Stimulated activated CD4-positive, alpha-beta T cell treated with anti-CD3 and anti-CD28 coated beads, Interleukin-15, amount 100 ng/mL, for 48 hours (primary cell): Measurements from ENCODE around the gene NAA50.
A peak's percentile ranks its signal among the peaks of the same experiment; 100 is the strongest.

ENCODE experiments used
- DNase-seq, 2 donors: peaks; one replicate each; pipeline ENCODE4 v3.0.0-alpha.2; 2020; ENCODE audit warnings: low read depth in 2 of 2

Gene NAA50

GRCh38 chr3:113745756-113746547 is at the start of gene NAA50:
Gene NAA50, minus strand, starts transcription at chr3:113746249. Its CDS starts 300 bp downstream, at chr3:113745949.
- peak; percentile 88 to 93 for DNase-seq

- DNase-seq = no peak
Observed at GRCh38 chr3:113795693-113796092, 49.6 kb upstream of the NAA50 start.

GRCh38 chr3:113794526-113794925 is 48.5 kb upstream of the NAA50 start:
- no peak for DNase-seq

GRCh38 chr3:113791381-113791780 is 45.3 kb upstream of the NAA50 start:
- DNase-seq = no peak

- no peak for DNase-seq
Observed at GRCh38 chr3:113783980-113784379, 37.9 kb upstream of the NAA50 start.

GRCh38 chr3:113783463-113783862 is 37.4 kb upstream of the NAA50 start:
- DNase-seq = no peak

GRCh38 chr3:113776564-113776963 is 30.5 kb upstream of the NAA50 start:
- DNase-seq = no peak

- DNase-seq = no peak
Observed at GRCh38 chr3:113775516-113775915, 29.5 kb upstream of the NAA50 start.

- no peak for DNase-seq
Observed at GRCh38 chr3:113773381-113773780, 27.3 kb upstream of the NAA50 start.

- no peak for DNase-seq
Observed at GRCh38 chr3:113771993-113772392, 25.9 kb upstream of the NAA50 start.

GRCh38 chr3:113769551-113769950 is 23.5 kb upstream of the NAA50 start:
- no peak for DNase-seq

- no peak for DNase-seq
Observed at GRCh38 chr3:113764698-113765097, 18.6 kb upstream of the NAA50 start.

GRCh38 chr3:113758389-113759024 is 12.5 kb upstream of the NAA50 start:
- DNase-seq = no peak

- DNase-seq = no peak
Observed at GRCh38 chr3:113754494-113755159, 8.6 kb upstream of the NAA50 start.

GRCh38 chr3:113753376-113753985 is 7.4 kb upstream of the NAA50 start:
- DNase-seq = no peak

GRCh38 chr3:113751141-113751540 is 5.1 kb upstream of the NAA50 start:
- DNase-seq = no peak

GRCh38 chr3:113747283-113748046 is 1.4 kb upstream of the NAA50 start:
- DNase-seq = peak in 1 of 2 donors; percentile 23

- DNase-seq = peak; percentile 80 to 82
Observed at GRCh38 chr3:113746548-113747282, 666 bp upstream of the NAA50 start, which contains the start of gene ATP6V1A. Gene ATP6V1A, plus strand, starts transcription at chr3:113747035. Its CDS starts 31,719 bp downstream, at chr3:113778754.

- DNase-seq = peak; percentile 70
Observed at GRCh38 chr3:113744941-113745755, 901 bp downstream of the NAA50 start.
